Natural killer cell (primary cell): Measurements from ENCODE around the gene ENTPD8. TPM values are rescaled to one million over a fixed set of nuclear protein-coding genes. Genes with fewer than 3 reads are reported as not detected.

Experiments used
- ATAC-seq, 3 donors: fragments of 150-1000 bp in 2 of 3; fragments of 200-7000 bp in 1 of 3; cut with Tn5 transposase; 1 replicate in 1 of 3; 2 replicates in 2 of 3; pipeline ENCODE4 v1.10.0; 2021; ENCODE audit warnings: mild to moderate bottlenecking in 2 of 3, moderate library complexity in 2 of 3
- DNase-seq, 2 donors: peaks; one replicate each; pipeline versions ENCODE4 v3.0.0 to v3.0.0-alpha.2; 2013 to 2021; ENCODE audit warnings: mixed read lengths in 1 of 2
- H3K27ac ChIP-seq: one replicate; pipeline ENCODE4 v1.5.1; 2013; ENCODE audit warnings: mild to moderate bottlenecking, low read length
- H3K27me3 ChIP-seq: one replicate; pipeline ENCODE4 v1.6.1; 2013; ENCODE audit warnings: low read length; ENCODE audit not compliant: control insufficient read depth, insufficient read depth
- H3K36me3 ChIP-seq: one replicate; pipeline ENCODE4 v1.6.1; 2013; ENCODE audit warnings: low read length; ENCODE audit not compliant: control insufficient read depth, insufficient read depth
- H3K4me1 ChIP-seq: one replicate; pipeline ENCODE4 v1.6.1; 2013; ENCODE audit warnings: low read length; ENCODE audit not compliant: control insufficient read depth, insufficient read depth
- H3K4me3 ChIP-seq: one replicate; pipeline ENCODE4 v1.5.1; 2013; ENCODE audit warnings: low read length
- H3K9me3 ChIP-seq: one replicate; pipeline ENCODE4 v1.6.1; 2013; ENCODE audit warnings: low read length; ENCODE audit not compliant: control insufficient read depth, insufficient read depth
- H3K27ac Mint-ChIP-seq, 2 donors: one replicate each; pipeline ENCODE4 v1.8.0; 2022; ENCODE audit warnings: mild to moderate bottlenecking in 2 of 2, mixed read lengths in 2 of 2, moderate library complexity in 1 of 2
- H3K27me3 Mint-ChIP-seq, 2 donors: one replicate each; pipeline ENCODE4 v1.8.0; 2022; ENCODE audit warnings: low read depth in 2 of 2, mixed read lengths in 2 of 2
- H3K36me3 Mint-ChIP-seq: one replicate; pipeline ENCODE4 v1.8.0; 2022; ENCODE audit warnings: mixed read lengths
- H3K4me1 Mint-ChIP-seq, 2 donors: one replicate each; pipeline ENCODE4 v1.8.0; 2022; ENCODE audit warnings: mixed read lengths in 2 of 2
- H3K4me3 Mint-ChIP-seq: one replicate; pipeline ENCODE4 v1.8.0; 2022; ENCODE audit warnings: mild to moderate bottlenecking, moderate library complexity, mixed read lengths
- H3K9me3 Mint-ChIP-seq, 2 donors: one replicate each; pipeline ENCODE4 v1.8.0; 2022; ENCODE audit warnings: mixed read lengths in 2 of 2
- CTCF ChIP-seq: fragments of 200-600 bp; IDR thresholded peaks from one replicate; pipeline ENCODE4 v1.8.0; 2022; ENCODE audit warnings: antibody characterized with exemption
- WGBS: methylation state at CpG from one replicate; pipeline ENCODE4 v1.1.7; 2013; ENCODE audit warnings: missing lambda C conversion rate; ENCODE audit not compliant: insufficient coverage; 5-methylcytosine and 5-hydroxymethylcytosine counted together
- intact Hi-C: fragments of 100-400 bp; cut with micrococcal nuclease; formaldehyde crosslinking; loops from one replicate; pipeline ENCODE4 v1.14.2; 2022
- total RNA-seq, 4 donors: library from RNA; stranded (reverse); fragments of 120-200 nt in 1 of 4; gene quantifications; one replicate each; pipeline versions ENCODE4 v1.2.3 to v1.2.4, GENCODE V29; 2013 to 2022

The ENTPD8 gene
- total RNA-seq, 3 donors from 2014 or later (not counting 1 experiment from before 2014, with no cell fraction given), result not detected

GRCh38 chr9:137488327-137488653 lies 47.1 kb upstream of the ENTPD8 start:
- no peak overlapping the region for H3K4me3 ChIP-seq
- no peaks in the 10 kb centered on the region for H3K36me3 Mint-ChIP-seq
- H3K4me1 ChIP-seq, result no peaks in the 10 kb centered on the region
- TF ChIP-seq CTCF, result no peak
- 90% methylated on average over 6 of the region's 6 CpGs for WGBS
- no peak for DNase-seq
- H3K4me3 Mint-ChIP-seq, result no peak overlapping the region
- H3K9me3 ChIP-seq, result no peaks in the 10 kb centered on the region
- no peaks in the 10 kb centered on the region for H3K27me3 ChIP-seq
- intact Hi-C loops, result no loop called here
- H3K4me1 Mint-ChIP-seq, result peaks cover 0 to 11% of the 10 kb centered on the region in 2 donors
- H3K27ac Mint-ChIP-seq, result no peak overlapping the region
- H3K36me3 ChIP-seq, result no peaks in the 10 kb centered on the region
- no peaks in the 10 kb centered on the region for H3K9me3 Mint-ChIP-seq
- no peak overlapping the region for H3K27ac ChIP-seq
- no peak for ATAC-seq
- H3K27me3 Mint-ChIP-seq, result no peaks in the 10 kb centered on the region

- H3K27ac Mint-ChIP-seq, result no peak overlapping the region
- intact Hi-C loops, result no loop called here
- WGBS, result 93% methylated on average over 41 of the region's 41 CpGs
These were observed 46.5 kb upstream of the ENTPD8 start for GRCh38 chr9:137487454-137488326.

GRCh38 chr9:137486545-137487453 lies 45.6 kb upstream of the ENTPD8 start:
- WGBS, result 93% methylated on average over 35 of the region's 35 CpGs
- H3K27me3 ChIP-seq, result no peaks in the 10 kb centered on the region
- DNase-seq, result no peak
- H3K36me3 ChIP-seq, result no peaks in the 10 kb centered on the region
- intact Hi-C loops, result no loop called here
- H3K4me1 ChIP-seq, result no peaks in the 10 kb centered on the region
- no peak overlapping the region for H3K4me3 Mint-ChIP-seq
- no peaks in the 10 kb centered on the region for H3K9me3 Mint-ChIP-seq
- no peaks in the 10 kb centered on the region for H3K36me3 Mint-ChIP-seq
- H3K27me3 Mint-ChIP-seq, result no peaks in the 10 kb centered on the region
- ATAC-seq, result no peak
- no peaks in the 10 kb centered on the region for H3K9me3 ChIP-seq
- H3K27ac ChIP-seq, result no peak overlapping the region
- H3K4me1 Mint-ChIP-seq, result peaks cover 0 to 9% of the 10 kb centered on the region in 2 donors
- no peak overlapping the region for H3K4me3 ChIP-seq
- no peak overlapping the region for H3K27ac Mint-ChIP-seq
- no peak for TF ChIP-seq CTCF

More at GRCh38 chr9:137487454-137488326, 46.5 kb upstream of the ENTPD8 start:
- Histone ChIP-seq H3K27me3 (no peaks in the 10 kb centered on the region), H3K4me1 (no peaks in the 10 kb centered on the region), H3K9me3 (no peaks in the 10 kb centered on the region), H3K4me3 (no peak overlapping the region), H3K36me3 (no peaks in the 10 kb centered on the region), H3K27ac (no peak overlapping the region)
- TF ChIP-seq CTCF, result no peak
- H3K27me3 Mint-ChIP-seq, result no peaks in the 10 kb centered on the region
- no peak for ATAC-seq
- no peak overlapping the region for H3K4me3 Mint-ChIP-seq
- no peak for DNase-seq
- H3K4me1 Mint-ChIP-seq, result peaks cover 0 to 11% of the 10 kb centered on the region in 2 donors
- H3K36me3 Mint-ChIP-seq, result no peaks in the 10 kb centered on the region
- no peaks in the 10 kb centered on the region for H3K9me3 Mint-ChIP-seq
